ENCODE measurements around the gene PLEKHH1.
A peak's percentile ranks its signal among the peaks of the same experiment; 100 is the strongest.

The PLEKHH1 gene

DNA sequence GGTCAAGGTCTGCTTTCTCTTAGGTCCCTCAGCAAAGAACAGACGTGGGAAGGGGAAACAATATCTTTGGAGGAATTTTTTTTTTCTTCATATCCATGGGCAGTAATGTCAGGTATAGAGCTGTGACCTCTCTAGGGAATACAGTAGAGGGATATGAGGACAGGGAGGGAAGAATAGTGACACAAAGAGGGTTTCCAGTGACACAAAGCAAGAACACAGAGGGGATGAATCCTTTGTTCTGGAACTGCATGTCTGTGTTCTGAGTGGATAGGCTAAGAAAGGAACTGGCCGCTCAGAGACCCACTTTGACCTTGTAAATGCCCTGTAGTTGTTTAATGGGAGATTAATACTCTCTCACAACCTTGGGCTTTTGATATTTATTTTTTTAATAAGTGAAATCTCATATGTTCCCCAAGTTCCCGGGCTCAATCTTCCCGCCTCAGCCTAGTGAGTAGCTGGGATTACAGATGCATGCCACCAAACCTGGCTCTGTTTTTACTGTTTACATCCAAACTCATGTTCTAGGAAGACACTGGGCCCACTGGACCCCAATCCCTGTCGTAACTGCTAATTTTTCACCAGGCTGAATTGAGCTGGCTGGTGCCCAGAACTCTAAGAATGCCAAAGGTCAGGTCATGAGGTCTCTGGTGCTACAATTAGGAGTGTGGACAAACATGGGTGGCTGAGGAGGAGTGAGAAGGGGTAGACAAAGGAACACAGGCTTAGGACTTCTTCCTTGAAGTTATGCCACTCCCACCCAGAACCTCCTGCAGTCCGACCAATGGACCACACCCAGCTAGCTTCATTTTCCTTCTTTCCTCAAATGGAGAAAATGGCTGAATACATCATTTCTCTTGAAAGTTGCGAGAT, 9.1 kb upstream of the PLEKHH1 start:
- DNase-seq (ENCODE audit: insufficient read length) (no peak), FAIRE-seq (no peak)
- no peak for TF ChIP-seq POLR2A (IDR thresholded peaks at IDR 0.05; ENCODE audit: low read depth, low read length)
- no peak for TF ChIP-seq TAF1 (IDR thresholded peaks at IDR 0.05; ENCODE audit: borderline replicate concordance, low read depth, low read length)
- TF ChIP-seq POLR2AphosphoS5 (IDR thresholded peaks at IDR 0.05; ENCODE audit: low read depth, low read length) = no peak

DNA sequence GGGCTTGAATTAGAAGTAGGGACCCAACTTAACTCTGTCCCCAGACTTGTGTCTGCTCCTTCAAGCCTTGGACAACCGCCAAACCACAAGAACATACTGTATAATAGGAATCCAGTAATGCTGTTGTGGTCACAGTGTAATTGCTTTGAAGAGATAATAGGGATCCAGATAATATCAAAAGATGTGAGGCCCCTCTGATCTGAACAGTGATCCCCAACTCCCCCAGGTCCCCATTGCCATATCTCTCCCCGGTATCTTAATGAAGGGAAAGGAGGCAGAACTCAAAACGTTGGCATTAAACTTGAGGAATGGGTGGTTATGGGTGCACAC, 8.5 kb upstream of the PLEKHH1 start:
- DNase-seq (ENCODE audit: insufficient read length) = no peak
- no peak for FAIRE-seq
- TF ChIP-seq POLR2A (IDR thresholded peaks at IDR 0.05; ENCODE audit: low read depth, low read length) (no peak), POLR2AphosphoS5 (IDR thresholded peaks at IDR 0.05; ENCODE audit: low read depth, low read length) (no peak), TAF1 (IDR thresholded peaks at IDR 0.05; ENCODE audit: borderline replicate concordance, low read depth, low read length) (no peak)

DNA sequence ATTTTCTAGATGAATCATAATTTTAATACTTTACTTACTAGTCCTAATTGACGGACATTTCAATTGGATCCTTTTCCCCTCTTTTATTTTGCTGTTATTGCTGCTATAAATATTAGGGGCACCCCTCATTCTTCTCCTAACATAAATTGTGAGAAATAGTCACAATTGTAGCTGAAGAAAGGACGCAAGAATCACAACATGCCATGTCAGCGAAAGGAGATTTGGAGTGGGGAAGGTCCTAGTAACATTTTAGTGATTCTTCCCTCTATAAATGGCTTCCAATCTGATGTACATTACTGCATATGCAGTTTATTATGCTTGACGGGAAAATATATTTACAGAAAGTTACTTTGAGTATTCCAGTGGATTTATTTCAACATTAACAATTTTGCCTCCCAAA, 7.7 kb upstream of the PLEKHH1 start:
- FAIRE-seq (no peak), DNase-seq (ENCODE audit: insufficient read length) (no peak)
- no peak for TF ChIP-seq POLR2AphosphoS5 (IDR thresholded peaks at IDR 0.05; ENCODE audit: low read depth, low read length)
- no peak for TF ChIP-seq POLR2A (IDR thresholded peaks at IDR 0.05; ENCODE audit: low read depth, low read length)
- TF ChIP-seq TAF1 (IDR thresholded peaks at IDR 0.05; ENCODE audit: borderline replicate concordance, low read depth, low read length) = no peak

DNA sequence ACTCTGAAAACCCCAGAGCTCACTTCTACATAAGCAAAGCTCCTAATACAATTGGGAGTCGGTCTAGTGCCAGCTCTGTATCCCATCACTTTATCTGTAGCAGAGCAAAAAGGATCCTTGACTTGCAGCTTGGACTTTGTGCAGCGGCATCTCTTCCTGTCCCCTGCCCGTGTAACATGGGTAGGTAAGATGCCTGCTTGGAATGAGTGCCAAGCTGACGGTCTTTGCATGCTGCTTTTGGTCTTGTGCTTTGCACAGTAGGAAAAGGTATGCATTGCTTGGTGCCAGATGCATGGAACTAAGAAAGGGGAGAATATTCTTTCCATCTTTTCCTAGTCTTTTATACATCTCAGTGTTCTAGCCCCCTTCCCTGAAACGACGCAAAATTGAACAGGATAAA, 6.9 kb upstream of the PLEKHH1 start:
- no peak for DNase-seq (ENCODE audit: insufficient read length)
- FAIRE-seq = no peak
- no peak for TF ChIP-seq POLR2A (IDR thresholded peaks at IDR 0.05; ENCODE audit: low read depth, low read length)
- TF ChIP-seq POLR2AphosphoS5 (IDR thresholded peaks at IDR 0.05; ENCODE audit: low read depth, low read length) = no peak
- no peak for TF ChIP-seq TAF1 (IDR thresholded peaks at IDR 0.05; ENCODE audit: borderline replicate concordance, low read depth, low read length)

DNA sequence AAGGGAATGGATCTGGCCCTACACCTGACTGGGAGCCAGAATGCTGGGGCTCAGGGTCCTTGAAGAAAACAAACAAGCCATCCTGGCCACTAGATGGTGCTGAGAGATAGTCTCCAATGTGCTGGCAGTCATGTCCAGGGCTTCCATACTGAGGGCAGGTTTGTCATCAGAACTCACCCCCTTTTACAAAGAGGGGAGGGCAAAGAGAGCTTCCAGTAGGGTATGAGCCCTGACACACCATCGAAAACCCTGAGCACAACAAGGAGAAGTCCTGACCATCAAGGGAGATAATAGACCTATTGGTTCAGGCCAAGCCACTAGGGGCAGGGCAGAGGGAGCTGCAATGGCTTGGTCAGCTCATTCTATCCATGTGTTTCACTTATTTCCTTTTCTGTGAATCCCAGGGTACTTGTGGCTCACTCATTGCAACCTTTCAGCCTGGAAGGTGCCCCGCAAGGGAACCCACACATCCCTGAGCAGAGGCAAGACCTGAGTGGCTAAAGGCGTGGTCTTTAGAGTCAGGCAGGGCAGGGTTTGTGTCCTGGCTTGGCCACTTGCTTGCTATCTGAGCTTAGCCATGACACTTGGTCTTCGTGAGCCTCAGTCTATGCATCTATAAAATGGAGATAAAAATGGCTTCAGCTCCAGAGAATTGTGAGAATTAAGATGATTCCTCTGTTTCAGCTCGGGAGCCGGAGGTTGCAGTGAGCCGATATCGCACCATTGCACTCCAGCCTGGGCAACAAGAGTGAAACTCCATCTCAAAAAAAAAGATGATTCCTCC, 6.2 kb upstream of the PLEKHH1 start:
- peak; percentile 86 for FAIRE-seq
- TF ChIP-seq POLR2AphosphoS5 (IDR thresholded peaks at IDR 0.05; ENCODE audit: low read depth, low read length) (no peak), TAF1 (IDR thresholded peaks at IDR 0.05; ENCODE audit: borderline replicate concordance, low read depth, low read length) (no peak), POLR2A (IDR thresholded peaks at IDR 0.05; ENCODE audit: low read depth, low read length) (no peak)
- DNase-seq (ENCODE audit: insufficient read length) = no peak

DNA sequence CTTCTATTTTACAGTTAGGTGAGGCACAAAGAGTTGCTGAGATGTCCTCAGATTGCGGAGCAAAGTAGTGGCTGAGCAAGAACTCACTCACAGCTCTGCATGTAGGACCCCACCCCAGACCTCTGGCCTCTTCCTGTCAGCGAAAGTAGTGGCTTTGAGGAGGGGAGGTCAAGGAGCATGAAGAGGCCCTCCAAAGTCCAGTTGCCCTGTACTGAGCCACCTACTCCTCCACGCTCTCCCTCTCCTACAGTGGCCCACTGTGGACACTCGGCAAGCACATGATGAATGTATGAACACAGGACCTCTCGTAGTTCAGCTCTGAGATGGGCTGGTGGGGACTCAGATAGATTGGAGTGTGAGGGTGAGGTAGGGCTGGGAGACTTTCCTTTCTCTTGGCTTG, 5.3 kb upstream of the PLEKHH1 start:
- TF ChIP-seq POLR2AphosphoS5 (IDR thresholded peaks at IDR 0.05; ENCODE audit: low read depth, low read length) (no peak), POLR2A (IDR thresholded peaks at IDR 0.05; ENCODE audit: low read depth, low read length) (no peak), TAF1 (IDR thresholded peaks at IDR 0.05; ENCODE audit: borderline replicate concordance, low read depth, low read length) (no peak)
- FAIRE-seq (no peak), DNase-seq (ENCODE audit: insufficient read length) (no peak)

DNA sequence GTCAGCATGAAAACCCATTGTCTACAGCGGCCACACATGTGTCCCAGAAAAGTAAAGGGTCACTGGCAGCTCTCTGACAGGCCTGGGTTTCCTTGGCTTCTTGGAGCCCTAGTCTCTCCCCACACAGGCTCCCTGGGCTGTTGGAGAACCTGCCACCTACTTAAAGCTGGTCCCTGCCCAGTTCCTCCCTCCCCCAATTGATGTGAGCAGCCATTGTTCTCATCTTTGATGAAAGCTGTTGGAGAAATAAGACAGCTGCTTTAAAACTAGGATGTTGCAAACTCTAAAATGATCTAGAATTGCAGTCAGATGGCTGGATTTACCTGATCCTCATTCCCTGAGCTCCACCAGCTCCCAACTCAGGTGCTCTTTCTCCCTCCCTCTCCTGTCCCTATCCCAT, 4.8 kb upstream of the PLEKHH1 start:
- TF ChIP-seq POLR2A (IDR thresholded peaks at IDR 0.05; ENCODE audit: low read depth, low read length) = no peak
- no peak for TF ChIP-seq POLR2AphosphoS5 (IDR thresholded peaks at IDR 0.05; ENCODE audit: low read depth, low read length)
- no peak for TF ChIP-seq TAF1 (IDR thresholded peaks at IDR 0.05; ENCODE audit: borderline replicate concordance, low read depth, low read length)
- no peak for DNase-seq (ENCODE audit: insufficient read length)
- FAIRE-seq = no peak

DNA sequence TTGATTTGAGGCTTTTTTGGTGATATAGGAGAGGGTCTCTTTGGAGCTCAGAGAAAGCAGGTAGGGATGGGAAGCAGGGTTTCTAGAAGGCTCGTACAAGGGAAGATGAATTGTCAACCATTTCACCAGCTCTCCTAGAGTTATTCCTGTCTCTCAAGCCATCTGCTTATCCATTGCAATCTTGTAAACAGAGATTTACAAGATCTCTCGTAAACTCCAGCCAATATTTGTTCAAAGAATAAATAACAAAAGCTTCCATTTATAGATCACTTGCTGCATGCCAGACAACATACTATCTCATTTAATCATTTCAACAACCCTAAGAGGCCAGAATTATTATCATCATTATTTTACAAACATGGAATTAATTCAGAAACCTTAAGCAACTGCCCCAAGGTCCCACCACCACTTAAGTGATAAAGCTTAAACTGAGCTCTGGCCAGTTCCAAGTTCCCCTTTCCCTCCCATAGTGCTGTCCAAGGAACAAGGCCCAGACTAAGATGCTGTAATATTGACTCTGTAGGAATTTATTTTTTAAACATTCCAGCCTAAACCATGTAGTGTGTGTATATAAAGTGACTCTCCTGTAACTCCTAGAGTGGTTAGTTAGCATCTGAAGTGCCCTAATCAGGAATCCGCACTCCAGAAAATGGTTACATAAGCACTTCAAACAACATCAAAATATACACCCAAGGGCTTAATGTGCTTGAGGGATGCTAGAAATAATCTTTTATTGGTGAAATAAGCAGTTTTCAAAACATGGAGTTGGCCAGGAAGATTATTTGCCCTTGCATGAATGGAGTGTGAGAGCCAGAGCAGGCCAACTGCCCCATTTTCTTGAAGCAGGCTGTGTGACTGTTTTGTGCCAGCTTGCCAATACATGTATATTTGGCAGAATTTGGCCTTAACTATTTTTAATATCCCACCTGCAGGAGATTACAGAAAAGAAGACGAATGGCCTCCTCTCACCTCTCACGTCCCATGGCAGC, 2.8 kb upstream of the PLEKHH1 start:
- DNase-seq (ENCODE audit: insufficient read length) (no peak), FAIRE-seq (no peak)
- TF ChIP-seq TAF1 (IDR thresholded peaks at IDR 0.05; ENCODE audit: borderline replicate concordance, low read depth, low read length) (no peak), POLR2A (IDR thresholded peaks at IDR 0.05; ENCODE audit: low read depth, low read length) (no peak), POLR2AphosphoS5 (IDR thresholded peaks at IDR 0.05; ENCODE audit: low read depth, low read length) (no peak)

DNA sequence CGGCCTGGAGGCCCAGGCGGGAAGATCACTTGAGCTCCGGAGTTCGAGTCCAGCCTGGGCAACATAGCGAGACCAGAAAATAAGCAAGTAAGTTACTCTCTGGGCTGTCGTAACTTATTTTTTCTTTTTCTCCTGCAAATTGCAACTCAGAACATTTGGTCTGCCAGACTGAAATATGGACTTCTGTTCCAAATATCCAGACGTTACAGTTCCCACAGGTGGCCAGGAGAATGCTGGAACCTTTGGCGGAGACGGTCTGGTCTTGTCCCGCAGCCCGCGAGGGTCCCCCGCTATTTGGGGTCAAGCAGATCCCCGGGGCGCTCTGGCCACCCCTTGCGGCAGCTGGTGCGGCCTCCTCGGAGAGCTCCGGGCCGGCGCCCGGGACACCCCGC, 488 bp upstream of the PLEKHH1 start:
- no peak for TF ChIP-seq TAF1 (IDR thresholded peaks at IDR 0.05; ENCODE audit: borderline replicate concordance, low read depth, low read length)
- no peak for TF ChIP-seq POLR2A (IDR thresholded peaks at IDR 0.05; ENCODE audit: low read depth, low read length)
- TF ChIP-seq POLR2AphosphoS5 (IDR thresholded peaks at IDR 0.05; ENCODE audit: low read depth, low read length) = no peak
- FAIRE-seq (no peak), DNase-seq (ENCODE audit: insufficient read length) (no peak)

DNA sequence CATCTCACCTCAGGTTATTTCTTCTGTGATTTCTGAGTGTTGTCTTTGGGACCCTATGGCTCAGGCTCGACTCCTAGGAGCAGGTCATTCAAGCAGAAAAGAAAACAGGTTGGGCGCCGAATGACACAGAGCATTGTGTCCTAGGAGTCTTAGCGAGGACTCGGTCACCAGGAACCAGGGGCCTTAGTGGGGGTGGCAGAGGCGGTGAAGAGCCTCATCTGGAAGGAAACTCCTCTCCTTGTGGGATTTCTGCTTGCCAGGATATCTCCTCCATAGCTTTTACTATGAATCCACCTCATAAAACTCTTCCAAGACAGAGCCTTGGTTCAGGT, 630 bp downstream of the PLEKHH1 start:
- no peak for FAIRE-seq
- TF ChIP-seq POLR2A (IDR thresholded peaks at IDR 0.05; ENCODE audit: low read depth, low read length) (no peak), POLR2AphosphoS5 (IDR thresholded peaks at IDR 0.05; ENCODE audit: low read depth, low read length) (no peak), TAF1 (IDR thresholded peaks at IDR 0.05; ENCODE audit: borderline replicate concordance, low read depth, low read length) (no peak)
- no peak for DNase-seq (ENCODE audit: insufficient read length)

DNA sequence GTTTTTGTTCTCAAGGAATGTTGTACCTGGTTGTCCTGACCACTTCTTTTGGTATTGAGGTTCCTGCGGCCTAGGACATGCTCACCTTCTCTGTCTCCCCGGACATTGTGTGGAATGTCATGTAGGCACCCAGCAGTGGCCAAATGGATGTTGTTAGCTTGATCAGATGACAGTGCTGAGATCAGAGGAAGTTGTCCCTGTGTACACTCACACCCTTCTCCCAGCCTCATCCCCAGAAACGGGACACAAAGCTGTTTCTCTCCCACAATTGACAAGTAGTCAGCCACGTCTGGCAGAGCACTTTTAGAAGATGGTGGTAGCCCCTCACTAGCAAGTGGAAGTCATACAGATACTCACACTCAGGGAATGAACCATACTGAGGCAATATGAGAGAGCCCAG, 3.0 kb downstream of the PLEKHH1 start:
- no peak for DNase-seq (ENCODE audit: insufficient read length)
- FAIRE-seq = no peak
- TF ChIP-seq POLR2A (IDR thresholded peaks at IDR 0.05; ENCODE audit: low read depth, low read length) = no peak
- no peak for TF ChIP-seq TAF1 (IDR thresholded peaks at IDR 0.05; ENCODE audit: borderline replicate concordance, low read depth, low read length)
- no peak for TF ChIP-seq POLR2AphosphoS5 (IDR thresholded peaks at IDR 0.05; ENCODE audit: low read depth, low read length)
